ENCODE measurements around the gene ZNF407.

GRCh38 chr18:75089748-75090327 lies 492.2 kb downstream of the ZNF407 start:
- TF ChIP-seq CTCF (conservative IDR thresholded peaks at IDR 0.05 in 1 of 2, IDR thresholded peaks at IDR 0.05 in 1 of 2; ENCODE audit: extremely low read depth in 1 of 2, insufficient read depth in 1 of 2, low read depth in 1 of 2, low read length in 2 of 2): no peak
- TF ChIP-seq EZH2 (IDR thresholded peaks at IDR 0.05; ENCODE audit: borderline replicate concordance, low read length): no peak
